ENCODE data around the gene CFAP52.
A peak's percentile ranks its signal among the peaks of the same experiment; 100 is the strongest.

CFAP52 gene

DNA sequence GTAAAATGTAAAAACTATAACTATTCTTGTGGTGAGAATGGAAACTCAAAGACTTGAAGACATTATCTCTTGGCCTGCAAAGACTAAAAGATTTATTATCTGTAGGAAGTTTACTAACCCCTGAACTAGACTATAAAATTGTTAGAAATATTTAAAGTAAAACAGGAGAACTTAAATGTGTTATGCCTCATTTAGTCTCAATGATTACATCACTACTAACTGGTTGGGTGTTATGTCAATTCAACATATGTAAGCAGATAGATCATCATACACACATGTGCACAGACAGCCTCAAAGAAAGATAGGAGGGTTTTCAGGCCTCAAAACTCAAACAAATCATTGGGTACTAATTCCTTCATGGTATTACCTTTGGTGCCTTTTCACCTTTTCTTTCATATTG, 8.4 kb upstream of the CFAP52 start (continued):
- TF ChIP-seq, protein P1, sequence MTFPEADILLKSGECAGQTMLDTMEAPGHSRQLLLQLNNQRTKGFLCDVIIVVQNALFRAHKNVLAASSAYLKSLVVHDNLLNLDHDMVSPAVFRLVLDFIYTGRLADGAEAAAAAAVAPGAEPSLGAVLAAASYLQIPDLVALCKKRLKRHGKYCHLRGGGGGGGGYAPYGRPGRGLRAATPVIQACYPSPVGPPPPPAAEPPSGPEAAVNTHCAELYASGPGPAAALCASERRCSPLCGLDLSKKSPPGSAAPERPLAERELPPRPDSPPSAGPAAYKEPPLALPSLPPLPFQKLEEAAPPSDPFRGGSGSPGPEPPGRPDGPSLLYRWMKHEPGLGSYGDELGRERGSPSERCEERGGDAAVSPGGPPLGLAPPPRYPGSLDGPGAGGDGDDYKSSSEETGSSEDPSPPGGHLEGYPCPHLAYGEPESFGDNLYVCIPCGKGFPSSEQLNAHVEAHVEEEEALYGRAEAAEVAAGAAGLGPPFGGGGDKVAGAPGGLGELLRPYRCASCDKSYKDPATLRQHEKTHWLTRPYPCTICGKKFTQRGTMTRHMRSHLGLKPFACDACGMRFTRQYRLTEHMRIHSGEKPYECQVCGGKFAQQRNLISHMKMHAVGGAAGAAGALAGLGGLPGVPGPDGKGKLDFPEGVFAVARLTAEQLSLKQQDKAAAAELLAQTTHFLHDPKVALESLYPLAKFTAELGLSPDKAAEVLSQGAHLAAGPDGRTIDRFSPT (tag by site-specific recombination; IDR thresholded peaks at IDR 0.05): peak; percentile 52; the same call in 1 of the 2 replicates
- TF ChIP-seq ZNF664 (tag by site-specific recombination; IDR thresholded peaks at IDR 0.05) (no peak), ZNF155 (tag by site-specific recombination; IDR thresholded peaks at IDR 0.05) (no peak), GLI4 (tag by site-specific recombination; IDR thresholded peaks at IDR 0.05) (no peak), IKZF3 (tag by site-specific recombination; IDR thresholded peaks at IDR 0.05) (no peak), ZBTB17 (tag by site-specific recombination; IDR thresholded peaks at IDR 0.05) (no peak; the same call in 1 of the 2 replicates), ZEB2 (tag by site-specific recombination; IDR thresholded peaks at IDR 0.05) (0 out of 2 replicates have a peak, but pooled peaks have one; percentile 39), BCL11A (tag by site-specific recombination; IDR thresholded peaks at IDR 0.05; ENCODE audit: low read depth) (peak; percentile 74; the same call in 1 of the 2 replicates), ZNF629 (tag by site-specific recombination; IDR thresholded peaks at IDR 0.05) (peak; percentile 81), ZNF24 (tag by site-specific recombination; IDR thresholded peaks at IDR 0.05) (peak; percentile 49; the same call in 1 of the 2 replicates), MYNN (tag by site-specific recombination; IDR thresholded peaks at IDR 0.05; ENCODE audit: borderline replicate concordance) (no peak), ZBTB21 (tag by site-specific recombination; IDR thresholded peaks at IDR 0.05) (no peak), SP7 (tag by site-specific recombination; IDR thresholded peaks at IDR 0.05) (peak; percentile 63), OSR2 (tag by site-specific recombination; IDR thresholded peaks at IDR 0.05) (peak; percentile 83)
- TF ChIP-seq, protein P2, sequence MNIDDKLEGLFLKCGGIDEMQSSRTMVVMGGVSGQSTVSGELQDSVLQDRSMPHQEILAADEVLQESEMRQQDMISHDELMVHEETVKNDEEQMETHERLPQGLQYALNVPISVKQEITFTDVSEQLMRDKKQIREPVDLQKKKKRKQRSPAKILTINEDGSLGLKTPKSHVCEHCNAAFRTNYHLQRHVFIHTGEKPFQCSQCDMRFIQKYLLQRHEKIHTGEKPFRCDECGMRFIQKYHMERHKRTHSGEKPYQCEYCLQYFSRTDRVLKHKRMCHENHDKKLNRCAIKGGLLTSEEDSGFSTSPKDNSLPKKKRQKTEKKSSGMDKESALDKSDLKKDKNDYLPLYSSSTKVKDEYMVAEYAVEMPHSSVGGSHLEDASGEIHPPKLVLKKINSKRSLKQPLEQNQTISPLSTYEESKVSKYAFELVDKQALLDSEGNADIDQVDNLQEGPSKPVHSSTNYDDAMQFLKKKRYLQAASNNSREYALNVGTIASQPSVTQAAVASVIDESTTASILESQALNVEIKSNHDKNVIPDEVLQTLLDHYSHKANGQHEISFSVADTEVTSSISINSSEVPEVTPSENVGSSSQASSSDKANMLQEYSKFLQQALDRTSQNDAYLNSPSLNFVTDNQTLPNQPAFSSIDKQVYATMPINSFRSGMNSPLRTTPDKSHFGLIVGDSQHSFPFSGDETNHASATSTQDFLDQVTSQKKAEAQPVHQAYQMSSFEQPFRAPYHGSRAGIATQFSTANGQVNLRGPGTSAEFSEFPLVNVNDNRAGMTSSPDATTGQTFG (tag by site-specific recombination; IDR thresholded peaks at IDR 0.05; ENCODE audit: borderline replicate concordance): no peak
- TF ChIP-seq, protein P3, sequence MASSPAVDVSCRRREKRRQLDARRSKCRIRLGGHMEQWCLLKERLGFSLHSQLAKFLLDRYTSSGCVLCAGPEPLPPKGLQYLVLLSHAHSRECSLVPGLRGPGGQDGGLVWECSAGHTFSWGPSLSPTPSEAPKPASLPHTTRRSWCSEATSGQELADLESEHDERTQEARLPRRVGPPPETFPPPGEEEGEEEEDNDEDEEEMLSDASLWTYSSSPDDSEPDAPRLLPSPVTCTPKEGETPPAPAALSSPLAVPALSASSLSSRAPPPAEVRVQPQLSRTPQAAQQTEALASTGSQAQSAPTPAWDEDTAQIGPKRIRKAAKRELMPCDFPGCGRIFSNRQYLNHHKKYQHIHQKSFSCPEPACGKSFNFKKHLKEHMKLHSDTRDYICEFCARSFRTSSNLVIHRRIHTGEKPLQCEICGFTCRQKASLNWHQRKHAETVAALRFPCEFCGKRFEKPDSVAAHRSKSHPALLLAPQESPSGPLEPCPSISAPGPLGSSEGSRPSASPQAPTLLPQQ (tag by site-specific recombination; IDR thresholded peaks at IDR 0.05): peak; percentile 34; the same call in 1 of the 2 replicates

DNA sequence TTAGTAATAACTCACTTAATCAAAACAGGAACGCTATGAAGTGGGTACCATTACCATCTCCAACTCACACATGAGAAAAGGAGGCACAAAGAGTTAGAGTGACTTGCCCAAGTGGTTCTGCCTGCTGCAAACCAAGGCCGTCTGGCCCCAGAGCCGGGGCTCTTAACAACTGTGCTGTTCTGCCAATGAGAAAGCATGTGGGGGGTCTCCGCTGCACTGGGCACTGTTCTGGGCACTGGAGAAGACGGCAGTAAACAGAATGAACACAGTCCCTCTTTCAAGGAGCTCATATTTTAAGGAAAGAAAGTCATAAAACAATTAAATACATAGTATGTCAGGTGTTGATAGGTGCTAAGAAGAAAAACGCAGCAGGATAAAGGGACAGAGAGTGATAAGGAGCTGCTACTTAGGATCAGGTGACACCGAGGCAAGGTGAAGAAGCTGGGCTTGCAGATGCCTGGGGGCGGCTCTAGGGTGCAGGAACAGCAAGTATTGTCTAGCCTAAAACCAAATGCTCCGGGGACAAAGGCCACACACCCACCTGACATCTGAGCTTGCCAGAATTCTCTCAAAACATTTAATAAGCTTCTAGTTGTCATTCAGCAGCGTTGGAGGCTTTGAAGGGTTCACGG, 7.4 kb upstream of the CFAP52 start:
- H3K4me1 ChIP-seq (ENCODE audit: control insufficient read depth, insufficient read depth, low read length): peaks cover 31% of the 10 kb centered on the region
- ChIA-PET POLR2A (interaction anchor here (0.6 kb wide), 1 partner anchor 71 kb away, joined by 4 read pairs; no protein-coding TSS in a partner anchor), CTCF (interaction anchor here (0.6 to 1.2 kb wide), 4 partner anchors 8 to 571 kb away, joined by 3 to 7 read pairs (median 4); no protein-coding TSS in a partner anchor)
- H3K4me3 ChIP-seq (ENCODE audit: low read depth, low read length): no peak overlapping the region
- H3K27ac ChIP-seq (ENCODE audit: extremely low read depth, low read depth, low read length): no peak overlapping the region; the same call in 1 of the 2 replicates
- peaks cover 4 to 6% of the 10 kb centered on the region in 2 experiments for H3K36me3 ChIP-seq (ENCODE audit: control insufficient read depth in 2 of 2, insufficient read depth in 1 of 2, low read length in 2 of 2)
- no peaks in the 10 kb centered on the region for H3K9me3 ChIP-seq (ENCODE audit: control insufficient read depth, insufficient read depth, low read depth, low read length)
- TF ChIP-seq SCRT1 (tag by site-specific recombination; IDR thresholded peaks at IDR 0.05; ENCODE audit: borderline replicate concordance) (no peak), ZNF23 (tag by site-specific recombination; IDR thresholded peaks at IDR 0.05; ENCODE audit: borderline replicate concordance) (no peak), ZNF26 (tag by site-specific recombination; IDR thresholded peaks at IDR 0.05) (no peak), ZNF639 (tag by site-specific recombination; IDR thresholded peaks at IDR 0.05) (no peak)
- TF ChIP-seq, protein P4, sequence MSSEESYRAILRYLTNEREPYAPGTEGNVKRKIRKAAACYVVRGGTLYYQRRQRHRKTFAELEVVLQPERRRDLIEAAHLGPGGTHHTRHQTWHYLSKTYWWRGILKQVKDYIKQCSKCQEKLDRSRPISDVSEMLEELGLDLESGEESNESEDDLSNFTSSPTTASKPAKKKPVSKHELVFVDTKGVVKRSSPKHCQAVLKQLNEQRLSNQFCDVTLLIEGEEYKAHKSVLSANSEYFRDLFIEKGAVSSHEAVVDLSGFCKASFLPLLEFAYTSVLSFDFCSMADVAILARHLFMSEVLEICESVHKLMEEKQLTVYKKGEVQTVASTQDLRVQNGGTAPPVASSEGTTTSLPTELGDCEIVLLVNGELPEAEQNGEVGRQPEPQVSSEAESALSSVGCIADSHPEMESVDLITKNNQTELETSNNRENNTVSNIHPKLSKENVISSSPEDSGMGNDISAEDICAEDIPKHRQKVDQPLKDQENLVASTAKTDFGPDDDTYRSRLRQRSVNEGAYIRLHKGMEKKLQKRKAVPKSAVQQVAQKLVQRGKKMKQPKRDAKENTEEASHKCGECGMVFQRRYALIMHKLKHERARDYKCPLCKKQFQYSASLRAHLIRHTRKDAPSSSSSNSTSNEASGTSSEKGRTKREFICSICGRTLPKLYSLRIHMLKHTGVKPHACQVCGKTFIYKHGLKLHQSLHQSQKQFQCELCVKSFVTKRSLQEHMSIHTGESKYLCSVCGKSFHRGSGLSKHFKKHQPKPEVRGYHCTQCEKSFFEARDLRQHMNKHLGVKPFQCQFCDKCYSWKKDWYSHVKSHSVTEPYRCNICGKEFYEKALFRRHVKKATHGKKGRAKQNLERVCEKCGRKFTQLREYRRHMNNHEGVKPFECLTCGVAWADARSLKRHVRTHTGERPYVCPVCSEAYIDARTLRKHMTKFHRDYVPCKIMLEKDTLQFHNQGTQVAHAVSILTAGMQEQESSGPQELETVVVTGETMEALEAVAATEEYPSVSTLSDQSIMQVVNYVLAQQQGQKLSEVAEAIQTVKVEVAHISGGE (tag by site-specific recombination; conservative IDR thresholded peaks at IDR 0.05; ENCODE audit: low read depth): no peak
- TF ChIP-seq, protein P5, sequence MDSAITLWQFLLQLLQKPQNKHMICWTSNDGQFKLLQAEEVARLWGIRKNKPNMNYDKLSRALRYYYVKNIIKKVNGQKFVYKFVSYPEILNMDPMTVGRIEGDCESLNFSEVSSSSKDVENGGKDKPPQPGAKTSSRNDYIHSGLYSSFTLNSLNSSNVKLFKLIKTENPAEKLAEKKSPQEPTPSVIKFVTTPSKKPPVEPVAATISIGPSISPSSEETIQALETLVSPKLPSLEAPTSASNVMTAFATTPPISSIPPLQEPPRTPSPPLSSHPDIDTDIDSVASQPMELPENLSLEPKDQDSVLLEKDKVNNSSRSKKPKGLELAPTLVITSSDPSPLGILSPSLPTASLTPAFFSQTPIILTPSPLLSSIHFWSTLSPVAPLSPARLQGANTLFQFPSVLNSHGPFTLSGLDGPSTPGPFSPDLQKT (IDR thresholded peaks at IDR 0.05; ENCODE audit: borderline replicate concordance, low read depth, low read length): no peak

All from HEK293 (cell line).